HG03064 (cell line): Measurements from ENCODE around the gene PHETA2.

Experiments used
- ATAC-seq: cut with Tn5 transposase; IDR thresholded peaks from one replicate; pipeline ENCODE4 v1.9.1; 2021; ENCODE audit warnings: low read depth; ENCODE audit not compliant: unreplicated experiment

PHETA2 gene

DNA sequence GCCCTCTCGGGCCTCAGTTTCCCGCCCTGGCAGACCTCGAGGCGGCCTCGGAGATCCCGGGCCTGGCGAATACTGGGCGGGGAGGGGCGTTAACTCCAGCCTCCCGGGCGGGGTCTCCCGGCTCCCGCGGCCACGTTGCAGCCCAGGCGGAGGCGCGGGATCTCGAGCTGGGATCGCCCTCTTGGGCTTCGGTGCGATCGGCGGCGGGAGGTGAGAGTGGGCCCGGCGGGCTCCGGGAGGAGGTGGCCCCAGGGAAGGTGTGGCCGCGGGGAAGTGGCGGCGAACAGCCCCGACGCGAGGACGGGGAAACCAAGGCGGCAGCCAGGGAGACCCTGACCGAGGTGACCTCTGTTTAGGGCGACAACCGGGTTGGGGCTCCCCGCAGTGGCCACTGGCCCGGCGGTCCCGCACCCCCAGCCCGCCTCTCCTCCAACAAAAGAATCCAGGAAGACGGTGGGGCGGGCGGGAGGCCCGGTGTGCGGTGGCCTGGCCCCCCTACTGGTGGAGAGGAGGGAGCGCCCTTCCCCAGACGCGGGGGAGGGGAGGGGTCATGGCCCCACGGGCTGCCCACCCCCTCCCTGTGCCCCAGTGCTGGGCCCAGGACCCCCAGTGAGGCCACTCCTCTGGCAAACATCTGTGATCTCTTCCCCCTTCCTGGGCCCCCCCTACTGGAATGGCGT, at the start of gene PHETA2:
TSS of gene PHETA2 (plus strand) at position 117 of the 680 bp plus-strand sequence. CDS start 3,046 bp downstream, outside the sequence.
- ATAC-seq: no peak

DNA sequence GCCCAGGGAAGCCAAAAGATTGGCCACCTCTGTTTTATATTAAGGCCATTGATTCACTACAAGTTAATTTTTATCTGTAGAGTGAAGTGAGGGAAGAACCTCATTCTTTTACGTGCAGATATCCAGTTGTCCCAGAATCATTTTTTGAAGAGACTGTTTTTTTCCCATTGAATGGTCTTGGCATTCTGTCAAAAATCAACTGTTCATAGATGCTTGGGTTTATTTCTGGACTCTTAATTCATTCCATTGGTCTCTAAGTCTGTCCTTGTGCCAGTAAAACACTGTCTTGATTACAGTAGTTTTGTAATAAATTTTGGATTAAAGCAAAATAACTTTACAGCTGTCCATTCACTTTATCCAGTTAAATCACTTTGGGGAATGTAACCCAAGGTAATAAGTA, 48.6 kb upstream of the PHETA2 start:
- no peak for ATAC-seq

- ATAC-seq: no peak
Observed at GRCh38 chr22:42026705-42027104, 47.3 kb upstream of the PHETA2 start.

GRCh38 chr22:42033263-42034181, 40.5 kb upstream of the PHETA2 start:
- no peak for ATAC-seq

DNA sequence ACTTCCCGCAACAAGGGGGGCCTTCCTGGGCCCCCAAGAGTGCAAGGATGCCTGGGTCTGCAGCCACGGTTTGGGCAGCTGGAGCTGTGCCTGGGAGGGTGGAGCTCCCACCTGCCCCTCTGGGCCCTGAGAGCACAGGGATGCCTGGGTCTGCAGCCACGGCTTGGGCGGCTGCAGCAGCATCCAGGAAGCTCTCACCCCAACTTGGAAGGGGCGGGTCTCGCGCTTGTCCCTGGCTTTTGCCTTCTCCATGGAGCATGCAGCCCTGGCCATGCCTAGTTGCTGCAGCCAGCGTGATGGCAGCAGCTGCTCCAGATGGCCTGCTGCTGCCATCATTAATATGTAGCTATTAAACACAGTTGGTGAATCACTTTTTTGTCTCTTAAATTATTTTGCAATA, 38.8 kb upstream of the PHETA2 start:
- ATAC-seq: no peak

GRCh38 chr22:42039271-42039670, 34.8 kb upstream of the PHETA2 start:
- no peak for ATAC-seq

DNA sequence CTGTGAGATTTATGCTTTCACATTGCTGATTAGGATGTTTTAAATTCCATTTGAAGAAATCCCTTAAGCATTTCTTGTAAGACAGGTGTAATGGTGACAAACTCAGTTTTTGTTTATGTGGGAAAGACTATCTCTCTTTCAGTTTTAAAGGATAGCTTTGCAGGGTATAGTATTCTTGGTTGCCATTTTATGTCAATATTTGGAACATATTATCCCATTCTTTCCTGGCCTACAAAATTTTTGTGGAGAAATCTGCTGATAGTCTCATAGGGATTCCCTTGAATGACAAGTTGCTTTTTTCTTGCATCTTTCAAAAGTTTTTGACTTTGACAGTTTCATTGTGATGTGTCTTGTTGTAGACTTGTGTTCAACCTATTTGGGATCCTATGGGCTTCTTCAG, 32.3 kb upstream of the PHETA2 start:
- ATAC-seq: no peak

DNA sequence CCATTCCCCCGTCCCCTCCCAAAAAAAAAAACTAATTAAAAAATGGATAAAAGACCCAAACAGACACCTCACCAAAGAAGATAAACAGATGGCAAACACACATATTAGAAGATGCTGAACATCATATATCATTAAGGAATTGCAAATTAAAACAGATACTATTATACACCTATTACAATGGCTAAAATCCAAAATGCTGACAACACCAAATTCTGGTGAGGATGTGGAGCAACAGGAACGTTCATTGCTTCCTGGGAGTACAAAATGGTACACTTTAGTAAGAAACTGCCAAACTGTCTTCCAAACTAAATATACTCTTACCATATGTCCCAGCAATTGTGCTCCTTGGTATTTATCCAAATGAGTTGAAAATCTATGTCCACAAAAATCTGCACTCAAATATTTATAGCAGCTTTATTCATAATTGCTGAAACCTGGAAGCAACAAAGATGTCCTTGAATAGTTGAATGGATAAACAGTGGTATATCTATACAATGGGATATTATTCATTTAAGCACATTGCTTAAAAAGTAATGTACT, 23.3 kb upstream of the PHETA2 start:
- no peak for ATAC-seq

DNA sequence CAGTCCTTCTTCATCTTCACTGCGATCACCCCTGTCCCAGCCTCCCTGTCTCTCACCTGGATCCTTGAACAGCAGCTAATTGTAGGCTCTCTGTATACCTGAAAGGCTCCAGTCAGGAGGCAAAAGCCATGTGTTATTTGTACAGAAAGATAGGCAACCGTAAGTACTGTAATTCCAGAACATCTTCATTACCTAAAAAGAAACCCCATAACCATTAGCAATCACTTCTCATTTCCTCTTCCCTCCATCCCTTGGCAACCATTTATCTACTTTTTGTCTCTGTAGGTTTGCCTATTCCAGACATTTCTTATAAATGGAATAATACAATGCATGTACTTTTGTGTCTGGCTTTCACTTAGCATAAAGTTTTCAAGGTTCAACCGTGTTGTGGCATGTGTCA, 21.3 kb upstream of the PHETA2 start:
- ATAC-seq: no peak

DNA sequence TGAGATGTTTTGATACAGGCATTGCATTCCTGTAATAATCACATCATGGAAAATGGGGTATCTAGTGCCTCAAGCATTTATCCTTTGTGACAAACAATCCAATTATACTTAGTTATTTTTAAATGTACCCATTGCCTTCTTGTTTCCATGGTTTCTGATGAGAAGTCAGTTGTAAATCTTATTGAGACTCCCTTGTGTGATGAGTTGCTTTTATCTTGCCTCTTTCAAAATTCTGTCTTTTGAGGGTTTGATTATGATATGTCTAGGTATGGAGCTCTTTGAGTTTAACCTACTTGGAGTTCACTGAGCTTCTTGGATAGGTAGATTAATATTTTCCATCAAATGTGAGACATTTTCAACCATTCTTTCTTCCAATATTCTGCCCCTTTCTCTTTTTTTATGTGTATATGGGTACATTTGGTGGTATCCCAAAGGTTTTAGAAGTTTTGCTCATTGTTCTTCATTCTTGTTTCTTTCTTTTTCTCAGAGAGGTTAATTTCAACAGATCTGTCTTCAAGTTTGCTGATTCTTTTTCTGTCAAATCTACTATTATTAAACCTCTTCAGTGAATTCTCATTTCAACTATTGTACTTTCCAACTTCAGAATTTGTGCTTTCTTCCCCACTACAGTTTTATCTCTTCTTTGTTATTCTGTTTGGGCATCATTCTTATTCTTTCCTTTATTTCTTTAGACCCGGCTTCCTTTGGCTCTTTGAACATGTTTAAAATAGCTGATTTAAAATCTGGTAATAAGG, 17.1 kb upstream of the PHETA2 start:
- ATAC-seq: no peak

GRCh38 chr22:42060489-42060888, 13.6 kb upstream of the PHETA2 start:
- ATAC-seq: no peak

- no peak for ATAC-seq
Observed at GRCh38 chr22:42061041-42061440, 13.0 kb upstream of the PHETA2 start.

GRCh38 chr22:42062506-42063170, 11.4 kb upstream of the PHETA2 start:
- ATAC-seq: no peak

GRCh38 chr22:42064629-42065028, 9.4 kb upstream of the PHETA2 start:
- ATAC-seq: no peak

- no peak for ATAC-seq
Observed at GRCh38 chr22:42065438-42066125, 8.5 kb upstream of the PHETA2 start.

DNA sequence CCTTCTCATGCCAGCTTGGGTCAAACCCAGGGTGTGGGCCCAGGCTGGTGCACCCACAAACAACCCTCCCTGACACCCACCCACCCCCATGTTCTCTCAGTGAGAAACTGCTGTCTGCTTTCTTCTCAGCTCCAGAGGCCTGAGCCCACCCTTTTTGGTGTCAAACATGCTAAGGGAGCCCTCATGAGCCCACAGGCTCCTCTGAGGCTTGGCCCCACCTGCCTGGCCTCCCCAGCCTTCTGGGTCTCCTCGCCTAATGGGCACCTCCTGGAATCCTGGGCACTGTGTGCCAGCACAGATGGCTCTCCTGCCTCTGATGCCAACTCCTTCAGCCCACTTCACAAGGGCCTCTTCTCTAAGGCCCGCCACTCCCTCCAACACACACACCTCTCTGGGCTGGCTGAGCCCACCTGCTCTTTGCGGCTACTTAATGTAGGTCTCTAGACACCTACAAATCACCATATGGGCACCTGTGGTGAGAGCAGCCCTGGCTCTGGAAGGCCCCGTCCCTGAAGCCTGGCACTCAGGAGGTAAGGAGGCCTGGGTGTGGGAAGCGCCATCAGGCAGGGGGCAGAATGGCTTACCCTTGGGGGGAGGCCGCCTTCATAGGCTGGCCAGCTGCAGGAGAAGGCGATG, 7.8 kb upstream of the PHETA2 start:
- no peak for ATAC-seq

GRCh38 chr22:42066937-42067336, 7.1 kb upstream of the PHETA2 start:
- no peak for ATAC-seq

GRCh38 chr22:42067671-42068251, 6.3 kb upstream of the PHETA2 start:
- ATAC-seq: no peak

GRCh38 chr22:42068291-42068690, 5.8 kb upstream of the PHETA2 start:
- no peak for ATAC-seq
